Pulmonary artery endothelial cell (primary cell): Measurements from ENCODE around the gene MYZAP. TPM values are rescaled to one million over a fixed set of nuclear protein-coding genes. Genes with fewer than 3 reads are reported as not detected.

ENCODE experiments used
- DNase-seq: peaks from one replicate; pipeline ENCODE4 v3.0.0-alpha.2; 2011; ENCODE audit warnings: low read depth, low spot score
- total RNA-seq: library from RNA; depleted of rRNA; stranded (reverse); fragments of >200 nt; gene quantifications from 2 replicates; pipeline ENCODE4 v1.2.3, GENCODE V29; 2014

Gene MYZAP
- total RNA-seq, 1 donor from 2014 or later: 7.4 TPM

GRCh38 chr15:57696146-57696545, 104.4 kb downstream of the MYZAP start:
- no peak for DNase-seq

GRCh38 chr15:57697588-57697987, 105.9 kb downstream of the MYZAP start:
- no peak for DNase-seq

GRCh38 chr15:57698243-57698642, 106.5 kb downstream of the MYZAP start:
- DNase-seq: no peak

GRCh38 chr15:57698991-57699390, 107.3 kb downstream of the MYZAP start:
- DNase-seq: no peak

GRCh38 chr15:57703387-57703786, 111.7 kb downstream of the MYZAP start:
- no peak for DNase-seq

GRCh38 chr15:57704441-57704840, 112.7 kb downstream of the MYZAP start:
- DNase-seq: no peak

GRCh38 chr15:57705746-57706404, 114.2 kb downstream of the MYZAP start:
- no peak for DNase-seq

- DNase-seq: peak; percentile 98
Observed at GRCh38 chr15:57706405-57707209, 114.9 kb downstream of the MYZAP start, which contains the start of gene POLR2M. POLR2M (plus strand) TSS chr15:57706714; CDS start chr15:57706843, 129 bp downstream.

- DNase-seq: no peak
Observed at GRCh38 chr15:57708047-57708446, 116.3 kb downstream of the MYZAP start.

- no peak for DNase-seq
Observed at GRCh38 chr15:57718309-57718708, 126.6 kb downstream of the MYZAP start.

GRCh38 chr15:57720867-57721266, 129.2 kb downstream of the MYZAP start:
- no peak for DNase-seq

GRCh38 chr15:57726411-57726810, 134.7 kb downstream of the MYZAP start:
- no peak for DNase-seq

- DNase-seq: no peak
Observed at GRCh38 chr15:57727031-57727430, 135.3 kb downstream of the MYZAP start.

GRCh38 chr15:57728436-57728835, 136.7 kb downstream of the MYZAP start:
- no peak for DNase-seq

- no peak for DNase-seq
Observed at GRCh38 chr15:57730876-57731275, 139.2 kb downstream of the MYZAP start.

GRCh38 chr15:57731530-57732103, 139.9 kb downstream of the MYZAP start:
- no peak for DNase-seq

GRCh38 chr15:57732526-57733331, 141.0 kb downstream of the MYZAP start:
- DNase-seq: peak; percentile 20

GRCh38 chr15:57734860-57735259, 143.2 kb downstream of the MYZAP start:
- no peak for DNase-seq
